ENCODE results near the gene MAST2. TPM values are rescaled to one million over a fixed set of nuclear protein-coding genes. Genes with fewer than 3 reads are reported as not detected.
A peak's percentile ranks its signal among the peaks of the same experiment; 100 is the strongest.

Gene MAST2
- total RNA-seq, 4 donors from 2014 or later: 18.8 to 22.2 (median 20.2) TPM

DNA sequence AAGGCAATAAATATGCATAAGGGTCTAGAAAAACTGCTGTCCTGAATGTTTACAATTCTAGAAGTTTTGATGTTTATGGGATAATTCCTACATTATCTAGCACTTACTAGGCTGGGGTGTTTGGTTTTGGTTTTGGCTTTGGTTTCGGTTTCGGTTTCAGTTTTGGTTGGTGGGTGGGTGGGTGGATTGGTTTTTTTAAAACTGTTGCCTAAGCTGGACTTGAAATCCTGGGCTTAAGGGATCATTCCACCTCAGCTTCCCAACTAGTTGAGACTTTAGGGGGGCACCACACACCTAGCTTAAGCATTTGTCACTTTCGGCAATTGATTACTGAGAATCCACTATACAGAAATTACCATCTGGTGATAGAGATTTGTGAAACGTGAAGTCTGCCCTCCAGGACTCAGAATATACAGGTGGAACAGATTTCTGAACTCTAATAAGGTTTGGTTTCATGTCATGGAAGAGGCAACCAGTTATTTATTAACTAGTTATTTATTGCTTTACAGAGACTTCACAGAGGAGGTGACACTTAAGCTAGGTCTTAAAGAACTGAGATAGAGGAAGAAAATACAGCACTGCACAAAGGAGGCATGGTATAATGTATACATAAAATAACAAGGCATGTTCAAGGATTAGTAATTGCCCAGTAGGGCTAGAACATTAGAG lies 259.4 kb downstream of the MAST2 start:
- Histone ChIP-seq H3K4me1 (peaks cover 0 to 8% of the 10 kb centered on the region in 2 donors), H3K4me3 (replicated peaks in 1 of 3) (no peak overlapping the region), H3K27ac (no peak overlapping the region), H3K9me3 (no peaks in the 10 kb centered on the region), H3K27me3 (no peaks in the 10 kb centered on the region), H3K36me3 (no peaks in the 10 kb centered on the region)
- DNase-seq: no peak
- intact Hi-C loops (cut with DNase I): no loop called here
- TF ChIP-seq, protein P1, sequence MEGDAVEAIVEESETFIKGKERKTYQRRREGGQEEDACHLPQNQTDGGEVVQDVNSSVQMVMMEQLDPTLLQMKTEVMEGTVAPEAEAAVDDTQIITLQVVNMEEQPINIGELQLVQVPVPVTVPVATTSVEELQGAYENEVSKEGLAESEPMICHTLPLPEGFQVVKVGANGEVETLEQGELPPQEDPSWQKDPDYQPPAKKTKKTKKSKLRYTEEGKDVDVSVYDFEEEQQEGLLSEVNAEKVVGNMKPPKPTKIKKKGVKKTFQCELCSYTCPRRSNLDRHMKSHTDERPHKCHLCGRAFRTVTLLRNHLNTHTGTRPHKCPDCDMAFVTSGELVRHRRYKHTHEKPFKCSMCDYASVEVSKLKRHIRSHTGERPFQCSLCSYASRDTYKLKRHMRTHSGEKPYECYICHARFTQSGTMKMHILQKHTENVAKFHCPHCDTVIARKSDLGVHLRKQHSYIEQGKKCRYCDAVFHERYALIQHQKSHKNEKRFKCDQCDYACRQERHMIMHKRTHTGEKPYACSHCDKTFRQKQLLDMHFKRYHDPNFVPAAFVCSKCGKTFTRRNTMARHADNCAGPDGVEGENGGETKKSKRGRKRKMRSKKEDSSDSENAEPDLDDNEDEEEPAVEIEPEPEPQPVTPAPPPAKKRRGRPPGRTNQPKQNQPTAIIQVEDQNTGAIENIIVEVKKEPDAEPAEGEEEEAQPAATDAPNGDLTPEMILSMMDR (IDR thresholded peaks at IDR 0.05): no peak
- TF ChIP-seq POLR2A (IDR thresholded peaks at IDR 0.05): no peak
- WGBS, 2 donors: 85 to 90% methylated on average over 4 of the region's 4 CpGs

DNA sequence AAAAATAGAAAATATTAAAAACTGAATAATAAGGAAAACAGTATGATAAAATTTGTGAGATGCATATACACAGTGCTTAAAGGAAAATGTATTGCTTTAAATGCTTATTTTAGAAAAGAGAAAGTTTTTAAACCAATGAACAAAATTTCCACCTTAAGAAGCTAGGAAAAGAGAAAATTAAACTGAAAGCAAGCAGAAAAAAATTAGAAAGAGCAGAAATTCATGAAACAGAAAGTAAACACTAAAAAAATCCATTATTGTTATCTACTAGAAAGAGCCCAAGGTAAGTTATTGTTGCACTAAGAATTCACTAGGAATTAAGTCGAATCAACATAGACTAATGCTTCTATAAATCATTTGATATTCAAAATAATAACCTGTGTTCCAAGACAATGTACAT lies 261.3 kb downstream of the MAST2 start:
- intact Hi-C loops (cut with DNase I): no loop called here
- no peaks in the 10 kb centered on the region for H3K36me3 ChIP-seq
- peak overlapping the region in 2 of 3 donors; percentile 46 to 52 for H3K27ac ChIP-seq
- no peak for DNase-seq
- H3K9me3 ChIP-seq: no peaks in the 10 kb centered on the region
- H3K27me3 ChIP-seq: no peaks in the 10 kb centered on the region
- no peak for TF ChIP-seq POLR2A (IDR thresholded peaks at IDR 0.05)
- TF ChIP-seq, protein P1 (IDR thresholded peaks at IDR 0.05): no peak
- 96 to 97% methylated on average over 1 of the region's 1 CpG for WGBS, 2 donors
- no peak overlapping the region for H3K4me3 ChIP-seq (replicated peaks in 1 of 3)
- peaks cover 0 to 8% of the 10 kb centered on the region in 2 donors for H3K4me1 ChIP-seq

DNA sequence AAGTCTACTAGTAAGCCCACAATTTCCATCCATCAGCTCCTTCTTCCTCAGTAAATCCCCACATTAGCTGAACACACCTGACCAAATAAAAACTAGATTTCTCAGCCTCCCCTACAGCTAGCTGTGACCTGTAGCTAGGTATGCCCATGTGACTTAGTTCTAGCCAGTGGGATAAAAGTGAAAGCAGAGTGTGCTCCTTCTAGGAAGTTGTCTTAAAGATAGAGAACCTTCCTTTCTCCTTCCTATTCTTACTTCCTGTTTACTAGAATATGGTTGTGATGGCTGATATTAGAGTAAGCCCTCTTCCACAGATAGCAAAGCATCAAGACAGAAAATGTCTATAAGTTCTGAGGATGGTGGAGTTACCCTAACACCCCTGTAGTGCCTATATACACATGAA lies 262.0 kb downstream of the MAST2 start:
- peak overlapping the region; percentile 27 to 52 (median 46) for H3K27ac ChIP-seq
- intact Hi-C loops (cut with DNase I): no loop called here

DNA sequence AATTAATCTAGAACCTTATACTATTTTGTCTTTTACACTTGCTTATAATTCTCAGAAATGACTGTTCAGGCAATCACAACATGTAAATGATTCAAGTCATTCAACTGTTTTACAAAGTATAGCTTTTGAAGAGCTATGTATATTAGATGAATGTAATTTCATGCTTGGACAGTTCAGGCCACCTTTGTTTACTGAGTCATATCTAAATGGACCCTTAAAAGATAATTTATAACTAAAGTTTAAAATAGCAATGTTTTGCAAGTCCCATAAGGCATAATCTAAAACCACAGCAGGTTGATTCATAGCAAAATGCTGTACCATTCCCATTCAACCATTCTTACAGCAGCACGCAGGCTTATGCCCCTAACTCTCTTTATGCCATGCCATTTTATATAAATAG lies 264.2 kb downstream of the MAST2 start:
- intact Hi-C loops (cut with DNase I): no loop called here
- H3K4me1 ChIP-seq: peaks cover 0 to 8% of the 10 kb centered on the region in 2 donors
- no peak overlapping the region for H3K4me3 ChIP-seq (replicated peaks in 1 of 3)
- H3K36me3 ChIP-seq: no peaks in the 10 kb centered on the region
- no peak overlapping the region for H3K27ac ChIP-seq
- DNase-seq: no peak
- WGBS, 2 donors: 100% methylated on average over 1 of the region's 1 CpG
- TF ChIP-seq, protein P1 (IDR thresholded peaks at IDR 0.05): no peak
- no peak for TF ChIP-seq POLR2A (IDR thresholded peaks at IDR 0.05)
- H3K27me3 ChIP-seq: no peaks in the 10 kb centered on the region
- no peaks in the 10 kb centered on the region for H3K9me3 ChIP-seq

More for the DNA sequence above, 262.0 kb downstream of the MAST2 start:
- H3K4me3 ChIP-seq (replicated peaks in 1 of 3): no peak overlapping the region
- no peak for DNase-seq
- H3K27me3 ChIP-seq: no peaks in the 10 kb centered on the region
- no peaks in the 10 kb centered on the region for H3K9me3 ChIP-seq
- no peaks in the 10 kb centered on the region for H3K36me3 ChIP-seq
- H3K4me1 ChIP-seq: peaks cover 0 to 8% of the 10 kb centered on the region in 2 donors
- TF ChIP-seq, protein P1 (IDR thresholded peaks at IDR 0.05): no peak
- TF ChIP-seq POLR2A (IDR thresholded peaks at IDR 0.05): no peak

DNA sequence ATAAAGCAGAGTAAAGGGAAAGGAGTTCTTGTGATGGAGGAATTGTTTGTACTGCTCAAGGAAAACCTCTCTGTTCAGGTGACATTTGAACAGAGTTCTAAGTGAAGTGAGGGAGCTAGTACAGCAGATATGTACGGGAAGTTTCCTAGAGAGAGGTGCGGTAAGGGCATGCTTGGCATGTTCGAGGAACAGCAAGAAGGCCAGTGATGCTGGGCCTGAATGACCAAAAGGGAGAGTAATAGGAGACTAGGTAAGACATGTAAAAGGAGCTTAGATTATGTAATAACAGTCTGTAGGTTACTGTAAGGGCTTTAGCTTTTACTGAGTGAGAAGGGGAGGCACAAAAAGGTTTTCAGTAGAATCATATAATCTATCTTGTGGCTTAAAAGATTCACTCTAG lies 265.1 kb downstream of the MAST2 start:
- Histone ChIP-seq H3K9me3 (no peaks in the 10 kb centered on the region), H3K4me1 (peaks cover 0 to 8% of the 10 kb centered on the region in 2 donors), H3K4me3 (replicated peaks in 1 of 3) (no peak overlapping the region), H3K27me3 (no peaks in the 10 kb centered on the region), H3K36me3 (no peaks in the 10 kb centered on the region), H3K27ac (no peak overlapping the region)
- no peak for DNase-seq
- intact Hi-C loops (cut with DNase I): no loop called here
- 90 to 92% methylated on average over 3 of the region's 3 CpGs for WGBS, 2 donors
- TF ChIP-seq POLR2A (IDR thresholded peaks at IDR 0.05): no peak
- TF ChIP-seq, protein P1 (IDR thresholded peaks at IDR 0.05): no peak
